Neural progenitor cell (in vitro differentiated cells): ENCODE results near the gene UBE2B.

ENCODE experiments used
- CTCF ChIP-seq: fragments of 200-600 bp; sonication (generic); IDR thresholded peaks from 2 replicates; pipeline ENCODE4 v1.5.1; 2017; ENCODE audit warnings: antibody characterized with exemption, mild to moderate bottlenecking
- EZH2 ChIP-seq: fragments of 200-600 bp; sonication (generic); IDR thresholded peaks from 2 replicates; pipeline ENCODE4 v1.6.1; 2017; ENCODE audit warnings: antibody characterized with exemption, mild to moderate bottlenecking, moderate library complexity
- EZH2phosphoT487 ChIP-seq: fragments of 200-600 bp; sonication (generic); IDR thresholded peaks from 2 replicates; pipeline ENCODE4 v1.6.1; 2017; ENCODE audit warnings: antibody characterized with exemption

GRCh38 chr5:134345996-134346395, 25.4 kb upstream of the UBE2B start:
- TF ChIP-seq CTCF (no peak), EZH2 (no peak), EZH2phosphoT487 (no peak)
